Head of caudate nucleus (tissue), 42 donors: ENCODE measurements around the gene APLP2.
A peak's percentile ranks its signal among the peaks of the same experiment; 100 is the strongest.
"Not testable (repeated sequence)": the region's sequence is repeated elsewhere in the genome, so short reads cannot be mapped to it uniquely, and the experiment has no call there.

Experiments used
- DNase-seq, 42 donors: peaks; one replicate each; pipeline versions ENCODE4 v3.0.0 to v3.0.0-alpha.2; 2020 to 2021; ENCODE audit warnings: mixed read lengths in 7 of 42
- intact Hi-C: fragments of 100-400 bp; cut with DNase I; formaldehyde crosslinking; loops from one replicate; pipeline ENCODE4 v1.15.0; 2022

Gene APLP2

DNA sequence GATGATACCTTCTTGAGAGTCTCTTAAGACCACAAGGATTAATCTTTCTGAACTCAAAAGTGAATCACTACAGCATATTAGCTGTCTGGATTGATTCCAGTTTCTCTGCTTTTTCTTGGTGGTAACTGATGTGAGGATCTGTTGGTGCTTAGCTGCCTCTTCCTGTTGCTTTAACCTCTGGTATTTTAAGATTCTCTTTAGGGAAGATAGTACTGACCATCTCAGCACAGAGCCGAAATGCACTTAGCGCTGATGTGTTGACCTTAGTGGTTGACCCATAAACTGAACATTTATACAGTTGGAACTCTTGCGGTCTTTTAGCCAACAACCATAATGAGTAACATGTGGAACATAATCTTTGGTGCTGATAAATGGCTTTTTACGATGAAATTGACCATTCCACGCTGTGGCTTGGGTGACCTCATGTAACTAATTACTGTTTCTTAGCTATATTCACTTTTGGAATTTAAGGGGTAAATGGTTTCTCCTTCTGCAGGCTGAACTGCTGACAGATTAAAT lies 33.7 kb downstream of the APLP2 start:
- intact Hi-C loops = no loop called here
- DNase-seq = no peak

GRCh38 chr11:130106381-130106780 lies 36.7 kb downstream of the APLP2 start:
- intact Hi-C loops = no loop called here
- DNase-seq = no peak

GRCh38 chr11:130108671-130109070 lies 39.0 kb downstream of the APLP2 start:
- intact Hi-C loops, DNase-seq: not testable (repeated sequence)

- intact Hi-C loops = no loop called here
- DNase-seq = no peak
Observed at GRCh38 chr11:130109386-130109785, 39.7 kb downstream of the APLP2 start.

DNA sequence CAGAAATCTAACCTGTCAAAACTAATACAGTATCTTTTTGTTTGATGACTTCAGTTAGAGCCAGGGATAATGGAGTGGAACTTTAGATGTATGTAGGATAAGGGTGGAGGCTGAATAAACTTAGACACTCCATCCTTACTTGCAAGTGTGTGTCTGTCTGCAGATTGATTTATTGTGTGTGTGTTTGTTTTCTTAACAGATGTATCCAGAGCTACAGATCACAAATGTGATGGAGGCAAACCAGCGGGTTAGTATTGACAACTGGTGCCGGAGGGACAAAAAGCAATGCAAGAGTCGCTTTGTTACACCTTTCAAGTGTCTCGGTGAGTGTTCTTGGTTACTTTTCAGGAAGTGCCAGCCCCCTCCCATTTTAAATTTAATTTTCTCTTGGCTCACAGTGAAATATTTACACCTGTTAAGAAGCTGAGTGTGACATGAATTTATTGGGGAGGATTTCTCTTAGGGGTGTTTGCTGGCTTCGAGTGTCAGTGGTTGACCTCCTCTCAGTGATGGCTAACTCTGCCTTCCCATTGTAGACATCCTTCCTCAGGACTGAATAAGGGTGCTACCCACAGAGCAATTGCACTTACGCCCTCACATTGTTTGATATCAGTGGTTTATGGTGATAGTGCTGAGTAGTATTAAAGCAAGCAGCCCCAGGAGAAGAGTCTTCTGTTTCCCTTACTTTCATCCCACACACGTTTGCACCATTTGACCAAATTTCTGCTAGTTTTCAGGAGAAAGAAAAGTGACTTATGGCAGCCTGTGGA lies 40.8 kb downstream of the APLP2 start:
- intact Hi-C loops = no loop called here
- no peak for DNase-seq

GRCh38 chr11:130112071-130112830 lies 42.6 kb downstream of the APLP2 start:
- no peak for DNase-seq
- intact Hi-C loops = no loop called here

DNA sequence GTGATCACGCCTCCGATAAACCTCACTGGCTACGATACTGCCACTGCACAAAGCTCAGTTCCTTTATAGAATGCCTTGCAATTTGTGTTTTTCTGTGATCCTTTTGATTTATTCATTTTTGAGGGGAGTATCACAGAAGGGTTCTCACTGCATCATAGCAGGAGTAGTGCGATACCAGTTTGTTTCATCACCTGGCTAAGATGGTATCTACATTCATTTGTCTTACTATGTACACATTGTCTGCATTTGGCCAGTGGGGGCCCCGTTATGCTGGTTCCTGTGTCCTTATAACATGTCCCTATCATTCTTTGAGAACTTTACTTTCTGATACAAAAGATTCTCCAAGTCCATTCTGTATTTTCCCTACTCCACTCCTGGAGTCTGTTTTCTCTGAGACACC lies 44.6 kb downstream of the APLP2 start:
- intact Hi-C loops = no loop called here
- DNase-seq = no peak

DNA sequence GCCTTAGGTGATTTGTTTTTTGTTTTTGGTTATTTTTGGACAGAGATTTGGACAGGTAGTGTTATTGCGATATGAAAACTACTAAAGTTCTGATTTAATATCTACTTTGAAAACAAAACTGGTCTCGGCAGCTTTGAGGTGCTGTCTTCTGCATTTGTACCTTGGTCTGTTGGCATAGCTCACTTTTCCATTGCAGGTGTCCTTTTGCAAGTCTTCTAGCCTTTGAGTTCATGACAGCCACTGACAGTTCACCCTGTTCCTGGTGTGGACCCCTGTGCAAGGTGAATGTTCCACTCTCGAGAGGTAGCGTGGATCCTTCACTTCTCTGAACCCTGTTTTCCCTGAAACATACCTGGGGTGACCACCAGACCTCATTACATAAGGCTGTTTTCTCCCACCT lies 45.0 kb downstream of the APLP2 start:
- intact Hi-C loops = no loop called here
- no peak for DNase-seq

- DNase-seq = no peak
- intact Hi-C loops = no loop called here
Observed at GRCh38 chr11:130115218-130115617, 45.5 kb downstream of the APLP2 start.

GRCh38 chr11:130118165-130118564 lies 48.5 kb downstream of the APLP2 start:
- intact Hi-C loops = no loop called here
- DNase-seq = no peak

DNA sequence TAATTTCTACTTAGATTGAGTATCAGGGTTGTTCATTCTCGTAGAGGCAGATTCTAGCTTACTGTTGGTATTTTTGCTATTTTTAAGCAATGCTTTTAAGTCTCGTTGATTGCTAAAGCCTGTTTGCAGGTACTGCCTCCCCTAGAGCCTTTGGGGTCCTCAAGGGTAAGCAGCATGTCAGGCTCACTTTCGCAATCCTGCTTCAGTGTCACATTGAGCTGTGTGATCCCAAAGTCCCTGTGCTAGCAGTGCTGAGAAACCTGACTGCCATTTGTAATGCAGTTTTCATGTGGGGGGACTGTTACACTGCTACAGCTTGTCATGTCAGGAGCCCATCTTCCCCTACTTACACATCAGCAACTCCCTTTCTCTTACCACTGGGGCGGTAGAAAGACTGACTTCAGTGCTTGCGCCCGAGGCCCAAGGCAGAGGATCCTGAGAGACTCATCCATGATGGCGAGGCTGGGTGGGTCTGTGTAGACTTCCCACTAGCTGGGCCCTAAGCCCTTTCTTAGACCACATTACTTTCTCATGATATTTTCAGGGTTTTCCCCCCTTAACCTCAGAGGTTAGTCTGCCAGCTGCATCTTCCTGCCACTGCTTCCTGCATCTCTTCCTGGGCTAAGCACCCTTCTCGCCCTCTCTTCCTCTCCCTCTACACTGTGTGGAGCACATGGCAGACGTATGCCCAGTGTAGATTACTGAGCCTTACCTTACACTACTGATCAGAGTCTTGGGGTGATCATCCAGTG lies 49.1 kb downstream of the APLP2 start:
- intact Hi-C loops = no loop called here
- no peak for DNase-seq

DNA sequence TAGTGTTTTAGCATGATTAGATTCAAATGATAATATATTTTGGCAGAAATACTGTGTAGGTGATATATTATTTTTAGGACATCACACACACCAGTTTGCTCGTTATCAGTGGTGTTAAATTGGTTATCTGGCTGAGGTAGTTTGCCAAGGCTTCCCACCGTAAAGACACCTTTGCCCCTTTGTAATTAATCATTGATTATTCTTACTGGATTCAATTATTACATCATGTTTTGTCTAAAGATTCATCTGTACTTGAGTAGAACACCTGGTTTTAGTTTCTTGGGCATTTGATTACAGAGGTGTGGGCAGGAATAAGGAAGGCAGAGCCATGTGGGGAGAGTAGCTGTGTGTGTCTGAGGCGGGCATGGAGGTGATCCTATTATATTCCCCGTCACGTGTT lies 50.4 kb downstream of the APLP2 start:
- DNase-seq = no peak
- intact Hi-C loops = no loop called here

- DNase-seq = no peak
- intact Hi-C loops = no loop called here
Observed at GRCh38 chr11:130121445-130121978, 51.8 kb downstream of the APLP2 start.

DNA sequence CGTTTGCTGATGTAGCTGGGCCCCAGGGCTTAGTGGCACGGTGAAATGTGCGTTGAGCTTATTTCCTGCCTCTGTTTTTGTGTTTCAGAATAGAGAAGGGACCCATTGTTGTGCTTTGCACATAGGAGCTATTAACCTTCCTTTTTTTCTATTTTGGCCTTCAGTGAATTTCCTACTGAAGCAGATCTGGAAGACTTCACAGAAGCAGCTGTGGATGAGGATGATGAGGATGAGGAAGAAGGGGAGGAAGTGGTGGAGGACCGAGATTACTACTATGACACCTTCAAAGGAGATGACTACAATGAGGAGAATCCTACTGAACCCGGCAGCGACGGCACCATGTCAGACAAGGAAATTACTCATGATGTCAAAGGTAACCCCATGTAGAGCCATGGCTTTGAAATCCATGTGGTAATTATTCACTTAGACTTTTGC lies 52.5 kb downstream of the APLP2 start:
- DNase-seq = no peak
- intact Hi-C loops = no loop called here

DNA sequence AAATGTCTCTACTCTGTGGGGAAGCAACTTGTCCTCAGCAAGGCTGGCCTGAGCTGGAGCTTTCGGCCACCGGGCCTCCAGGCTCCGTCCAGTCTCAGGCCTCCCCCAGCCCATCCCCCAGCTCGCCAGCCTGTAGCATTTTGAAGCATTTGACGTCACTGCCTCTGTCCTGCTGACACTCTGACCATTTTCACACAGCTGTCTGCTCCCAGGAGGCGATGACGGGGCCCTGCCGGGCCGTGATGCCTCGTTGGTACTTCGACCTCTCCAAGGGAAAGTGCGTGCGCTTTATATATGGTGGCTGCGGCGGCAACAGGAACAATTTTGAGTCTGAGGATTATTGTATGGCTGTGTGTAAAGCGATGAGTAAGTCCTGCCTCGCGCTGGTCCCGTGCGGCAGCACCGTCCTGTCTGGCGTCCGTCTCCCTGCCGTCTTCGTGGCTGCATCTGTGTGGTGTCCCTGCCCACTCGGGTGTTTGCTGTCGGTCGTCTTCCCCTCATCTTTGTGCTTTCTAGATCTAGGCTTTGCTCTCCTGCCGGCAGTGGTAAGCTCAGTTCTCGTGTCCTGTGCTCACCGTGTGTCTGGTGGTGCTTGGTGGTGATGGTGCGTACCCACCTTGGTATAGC lies 53.8 kb downstream of the APLP2 start:
- no peak for DNase-seq
- intact Hi-C loops = no loop called here

- peak in 8 of 42 donors; percentile 40 to 80 (median 48) for DNase-seq
- intact Hi-C loops = no loop called here
Observed at GRCh38 chr11:130124096-130124495, 54.4 kb downstream of the APLP2 start.

- intact Hi-C loops = no loop called here
- DNase-seq = no peak
Observed at GRCh38 chr11:130125638-130126037, 55.9 kb downstream of the APLP2 start.

GRCh38 chr11:130126516-130126915 lies 56.8 kb downstream of the APLP2 start:
- intact Hi-C loops = no loop called here
- DNase-seq = no peak

- intact Hi-C loops = no loop called here
Observed at GRCh38 chr11:130127509-130127908, 57.8 kb downstream of the APLP2 start.

More at GRCh38 chr11:130127509-130127908, 57.8 kb downstream of the APLP2 start:
- DNase-seq = no peak
